Esophagus muscularis mucosa (tissue), 4 donors: ENCODE data around the gene PTPRE.

Experiments used
- EP300 ChIP-seq: sonication (generic); formaldehyde crosslinking; IDR thresholded peaks from one replicate; pipeline ENCODE4 v1.6.1; 2017; ENCODE audit warnings: antibody characterized with exemption
- POLR2A ChIP-seq: fragments of 450-650 bp; IDR thresholded peaks from one replicate; pipeline ENCODE4 v1.6.1; 2017; ENCODE audit warnings: antibody characterized with exemption, moderate library complexity, mild to moderate bottlenecking, low read depth
- POLR2AphosphoS5 ChIP-seq, 2 donors: sonication (generic); formaldehyde crosslinking; IDR thresholded peaks; one replicate each; pipeline ENCODE4 v1.6.1; 2017; ENCODE audit warnings: antibody characterized with exemption in 2 of 2
- TF ChIP-seq, protein P1 (sequence below), 3 experiments: fragments of 200-600 bp in 2 of 3; fragments of 450-650 bp in 1 of 3; sonication (generic) in 2 of 3; IDR thresholded peaks; one replicate each; pipeline ENCODE4 v1.5.1; 2017 to 2019; ENCODE audit warnings: antibody characterized with exemption in 3 of 3, mild to moderate bottlenecking in 2 of 3, moderate library complexity in 1 of 3

GRCh38 chr10:128040681-128041080, 133.8 kb downstream of the PTPRE start:
- TF ChIP-seq, protein P1, sequence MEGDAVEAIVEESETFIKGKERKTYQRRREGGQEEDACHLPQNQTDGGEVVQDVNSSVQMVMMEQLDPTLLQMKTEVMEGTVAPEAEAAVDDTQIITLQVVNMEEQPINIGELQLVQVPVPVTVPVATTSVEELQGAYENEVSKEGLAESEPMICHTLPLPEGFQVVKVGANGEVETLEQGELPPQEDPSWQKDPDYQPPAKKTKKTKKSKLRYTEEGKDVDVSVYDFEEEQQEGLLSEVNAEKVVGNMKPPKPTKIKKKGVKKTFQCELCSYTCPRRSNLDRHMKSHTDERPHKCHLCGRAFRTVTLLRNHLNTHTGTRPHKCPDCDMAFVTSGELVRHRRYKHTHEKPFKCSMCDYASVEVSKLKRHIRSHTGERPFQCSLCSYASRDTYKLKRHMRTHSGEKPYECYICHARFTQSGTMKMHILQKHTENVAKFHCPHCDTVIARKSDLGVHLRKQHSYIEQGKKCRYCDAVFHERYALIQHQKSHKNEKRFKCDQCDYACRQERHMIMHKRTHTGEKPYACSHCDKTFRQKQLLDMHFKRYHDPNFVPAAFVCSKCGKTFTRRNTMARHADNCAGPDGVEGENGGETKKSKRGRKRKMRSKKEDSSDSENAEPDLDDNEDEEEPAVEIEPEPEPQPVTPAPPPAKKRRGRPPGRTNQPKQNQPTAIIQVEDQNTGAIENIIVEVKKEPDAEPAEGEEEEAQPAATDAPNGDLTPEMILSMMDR (IDR thresholded peaks at IDR 0.05) = no peak
- TF ChIP-seq POLR2A (no peak), POLR2AphosphoS5 (IDR thresholded peaks at IDR 0.05) (no peak), EP300 (no peak)
